IMR-90 (cell line): ENCODE data around the gene PLCB2. TPM values are rescaled to one million over a fixed set of nuclear protein-coding genes. Genes with fewer than 3 reads are reported as not detected.

Source experiments
- ATAC-seq: fragments of 200-7000 bp; cut with Tn5 transposase; 2 replicates; pipeline ENCODE4 v1.9.1; 2020; ENCODE audit warnings: low read depth, mild to moderate bottlenecking, moderate library complexity
- BruUV-seq: library from RNA; stranded (reverse); fragments of 400-500 nt; replicated peaks from 2 replicates; lab custom pipeline; 2021; lab: Mats Ljungman, UMichigan
- CTCF ChIA-PET: fragments of 300-600 bp; formaldehyde crosslinking; extraction: SDS; loops from one replicate; lab custom pipeline; 2021; ENCODE audit warnings: antibody characterized with exemption; lab: Yijun Ruan, JAX
- POLR2A ChIA-PET: fragments of 300-600 bp; sonication (Branson Sonifier 250); formaldehyde crosslinking; loops from one replicate; lab custom pipeline; 2022; ENCODE audit warnings: antibody characterized with exemption; ENCODE audit not compliant: unreplicated experiment; lab: Charles Lee
- DNase-seq: peaks from one replicate; pipeline ENCODE4 v3.0.0; 2013
- H2AFZ ChIP-seq: replicated peaks from 2 replicates; pipeline ENCODE3; 2013; ENCODE audit warnings: low read length, mild to moderate bottlenecking; ENCODE audit not compliant: poor library complexity
- H2AK5ac ChIP-seq: 2 replicates; pipeline ENCODE4 v1.6.1; 2013; ENCODE audit warnings: low read depth, low read length, inconsistent platforms
- H2AK9ac ChIP-seq: replicated peaks from 2 replicates; pipeline ENCODE3; 2013; ENCODE audit warnings: mild to moderate bottlenecking, low read depth, low read length, moderate library complexity; ENCODE audit not compliant: poor library complexity
- H2BK120ac ChIP-seq: 2 replicates; pipeline ENCODE4 v1.6.1; 2013; ENCODE audit warnings: low read depth, low read length, inconsistent platforms
- H2BK15ac ChIP-seq: 3 replicates; pipeline ENCODE4 v1.6.1; 2013; ENCODE audit warnings: low read depth, low read length, inconsistent platforms
- H2BK20ac ChIP-seq: 2 replicates; pipeline ENCODE4 v1.6.1; 2013; ENCODE audit warnings: low read depth, mild to moderate bottlenecking, inconsistent platforms, low read length, moderate library complexity
- H2BK5ac ChIP-seq: 2 replicates; pipeline ENCODE4 v1.6.1; 2013; ENCODE audit warnings: mild to moderate bottlenecking, low read depth, low read length, inconsistent platforms; ENCODE audit not compliant: poor library complexity, severe bottlenecking
- H3K14ac ChIP-seq: replicated peaks from 2 replicates; pipeline ENCODE4 v1.6.1; 2013; ENCODE audit warnings: low read depth, low read length, inconsistent platforms
- H3K18ac ChIP-seq: 2 replicates; pipeline ENCODE4 v1.6.1; 2013; ENCODE audit warnings: low read depth, low read length, control low read depth
- H3K23ac ChIP-seq: 2 replicates; pipeline ENCODE4 v1.6.1; 2013; ENCODE audit warnings: low read depth, low read length, inconsistent platforms
- H3K27ac ChIP-seq: 2 replicates; pipeline ENCODE4 v1.5.1; 2013; ENCODE audit warnings: mild to moderate bottlenecking, control low read depth, low read length; ENCODE audit not compliant: insufficient read depth
- H3K27me3 ChIP-seq: 2 replicates; pipeline ENCODE4 v1.6.1; 2013; ENCODE audit warnings: low read length; ENCODE audit not compliant: control insufficient read depth, insufficient read depth
- H3K36me3 ChIP-seq: 2 replicates; pipeline ENCODE4 v1.6.1; 2013; ENCODE audit warnings: low read length, mixed read lengths; ENCODE audit not compliant: control insufficient read depth, insufficient read depth
- H3K4ac ChIP-seq: 2 replicates; pipeline ENCODE4 v1.6.1; 2013; ENCODE audit warnings: low read depth, low read length, inconsistent platforms
- H3K4me1 ChIP-seq: 2 replicates; pipeline ENCODE4 v1.6.1; 2013; ENCODE audit warnings: low read length, mixed read lengths; ENCODE audit not compliant: control insufficient read depth, insufficient read depth
- H3K4me2 ChIP-seq: 2 replicates; pipeline ENCODE4 v1.6.1; 2013; ENCODE audit warnings: low read depth, mild to moderate bottlenecking, control low read depth, low read length, moderate library complexity
- H3K4me3 ChIP-seq: 2 replicates; pipeline ENCODE4 v1.5.1; 2013; ENCODE audit warnings: low read depth, mild to moderate bottlenecking, control low read depth, low read length, moderate library complexity; ENCODE audit not compliant: insufficient read depth
- H3K56ac ChIP-seq: 2 replicates; pipeline ENCODE4 v1.6.1; 2013; ENCODE audit warnings: low read length, inconsistent platforms; ENCODE audit not compliant: insufficient read depth; ENCODE audit errors: extremely low read depth
- H3K79me1 ChIP-seq, 2 experiments: 2 replicates each; pipeline ENCODE4 v1.6.1; 2013; ENCODE audit warnings: low read length in 2 of 2, inconsistent platforms in 1 of 2, low read depth in 1 of 2
- H3K9ac ChIP-seq: 2 replicates; pipeline ENCODE4 v1.6.1; 2013; ENCODE audit warnings: low read depth, low read length, control low read depth
- H3K9me1 ChIP-seq: 2 replicates; pipeline ENCODE4 v1.6.1; 2013; ENCODE audit warnings: low read length, inconsistent platforms; ENCODE audit not compliant: insufficient read depth
- H3K9me3 ChIP-seq: 2 replicates; pipeline ENCODE4 v1.6.1; 2013; ENCODE audit warnings: low read length; ENCODE audit not compliant: control insufficient read depth, insufficient read depth
- H4K20me1 ChIP-seq: 2 replicates; pipeline ENCODE4 v1.6.1; 2013; ENCODE audit warnings: low read length, inconsistent platforms; ENCODE audit not compliant: insufficient read depth
- H4K5ac ChIP-seq: 2 replicates; pipeline ENCODE4 v1.6.1; 2013; ENCODE audit warnings: mild to moderate bottlenecking, low read depth, low read length, control low read depth
- H4K8ac ChIP-seq, 2 experiments: 2 replicates each; pipeline ENCODE4 v1.6.1; 2013; ENCODE audit warnings: low read depth in 2 of 2, low read length in 2 of 2, control low read depth in 1 of 2, inconsistent platforms in 1 of 2
- H4K91ac ChIP-seq: 2 replicates; pipeline ENCODE4 v1.6.1; 2013; ENCODE audit warnings: low read depth, low read length, inconsistent platforms; ENCODE audit not compliant: insufficient read depth
- BHLHE40 ChIP-seq: fragments of 150-350 bp; IDR thresholded peaks from 2 replicates; pipeline ENCODE4 v1.6.1; 2016; ENCODE audit warnings: mild to moderate bottlenecking, low read depth, low read length
- CEBPB ChIP-seq: IDR thresholded peaks from 2 replicates; pipeline ENCODE4 v1.6.1; 2012; ENCODE audit warnings: low read depth, low read length, improper control_type of control experiment
- CHD1 ChIP-seq: IDR thresholded peaks from 2 replicates; pipeline ENCODE4 v1.6.1; 2012; ENCODE audit warnings: low read depth, low read length, improper control_type of control experiment
- FOS ChIP-seq: fragments of 150-350 bp; IDR thresholded peaks from 2 replicates; pipeline ENCODE4 v1.6.1; 2016; ENCODE audit warnings: low read depth, low read length
- MAZ ChIP-seq: IDR thresholded peaks from 2 replicates; pipeline ENCODE4 v1.6.1; 2012; ENCODE audit warnings: low read depth, mild to moderate bottlenecking, low read length, improper control_type of control experiment, moderate library complexity, borderline replicate concordance
- MXI1 ChIP-seq: IDR thresholded peaks from 2 replicates; pipeline ENCODE4 v1.6.1; 2012; ENCODE audit warnings: low read depth, mild to moderate bottlenecking, low read length, moderate library complexity, borderline replicate concordance
- NFE2L2 ChIP-seq: fragments of 150-350 bp; IDR thresholded peaks from 2 replicates; pipeline ENCODE4 v1.6.1; 2016; ENCODE audit warnings: low read depth, mild to moderate bottlenecking, low read length
- POLR2A ChIP-seq: IDR thresholded peaks from 2 replicates; pipeline ENCODE4 v1.6.1; 2012; ENCODE audit warnings: mild to moderate bottlenecking, low read depth, low read length
- RCOR1 ChIP-seq: IDR thresholded peaks from 2 replicates; pipeline ENCODE4 v1.6.1; 2012; ENCODE audit warnings: mild to moderate bottlenecking, low read length, improper control_type of control experiment; ENCODE audit not compliant: insufficient replicate concordance
- RFX5 ChIP-seq: IDR thresholded peaks from 2 replicates; pipeline ENCODE4 v1.8.0; 2012; ENCODE audit warnings: low read depth, mild to moderate bottlenecking, low read length, moderate library complexity
- SMC3 ChIP-seq: fragments of 150-350 bp; IDR thresholded peaks from 2 replicates; pipeline ENCODE4 v1.6.1; 2016; ENCODE audit warnings: low read depth, mild to moderate bottlenecking, antibody characterized with exemption, low read length, moderate library complexity
- WGBS, 2 experiments: methylation state at CpG; one replicate each; pipeline versions ENCODE4 v1.1.5 to v1.1.7; 2013; ENCODE audit warnings: missing lambda C conversion rate in 2 of 2; ENCODE audit not compliant: insufficient read length in 1 of 2; ENCODE audit errors: extremely low coverage in 2 of 2; 5-methylcytosine and 5-hydroxymethylcytosine counted together
- dilution Hi-C: fragments of 300-500 bp; cut with HindIII; formaldehyde crosslinking; loops from one replicate; pipeline ENCODE4 v1.14.3; 2018; ENCODE audit warnings: low sequenced_read_pairs; ENCODE audit not compliant: unreplicated experiment
- in situ Hi-C: fragments of 300-500 bp; cut with MboI; formaldehyde crosslinking; loops from 3 replicates; pipeline ENCODE4 v1.14.3; 2019; ENCODE audit warnings: low sequenced_read_pairs, inconsistent platforms, mixed read lengths
- intact Hi-C: fragments of 100-400 bp; cut with micrococcal nuclease; formaldehyde crosslinking; loops from 2 replicates; pipeline ENCODE4 v1.10.0; 2022
- polyA plus RNA-seq, 3 experiments: library from polyadenylated mRNA; depleted of rRNA; stranded (reverse); fragments of >200 nt; gene quantifications; 2 replicates each; pipeline ENCODE4 v1.2.3, GENCODE V29; 2012; ENCODE audit warnings: low replicate concordance in 1 of 3
- total RNA-seq: library from RNA; depleted of rRNA; stranded (reverse); fragments of >200 nt; gene quantifications from 2 replicates; pipeline ENCODE4 v1.2.3, GENCODE V29; 2012
- TF ChIP-seq, protein P1 (sequence below): fragments of 150-350 bp; IDR thresholded peaks from 2 replicates; pipeline ENCODE4 v1.6.1; 2016; ENCODE audit warnings: low read depth, mild to moderate bottlenecking, low read length, moderate library complexity, borderline replicate concordance
- TF ChIP-seq, protein P2 (sequence below): fragments of 150-350 bp; IDR thresholded peaks from 2 replicates; pipeline ENCODE4 v1.6.1; 2017; ENCODE audit warnings: mild to moderate bottlenecking, antibody characterized with exemption, low read length, low read depth
- TF ChIP-seq, protein P3 (sequence below): conservative IDR thresholded peaks from 2 replicates; pipeline ENCODE4 v1.5.1; 2012; ENCODE audit warnings: mild to moderate bottlenecking, low read depth, low read length, improper control_type of control experiment

Gene PLCB2
- total and polyA plus RNA-seq, 2 of the 4 experiments (the other 2 are of a cell fraction) = 0.18 to 1.4 TPM

GRCh38 chr15:40343512-40343911, 35.8 kb upstream of the PLCB2 start:
- Histone ChIP-seq H2BK120ac (peak overlapping the region; percentile 94), H3K27ac (peak overlapping the region; percentile 85), H3K14ac (peak overlapping the region; percentile 92), H2AK9ac (peak overlapping the region; percentile 80), H3K56ac (peak overlapping the region; percentile 76), H4K20me1 (no peaks in the 10 kb centered on the region), H2BK5ac (peak overlapping the region; percentile 96), H3K4me3 (no peak overlapping the region), H3K9me3 (no peaks in the 10 kb centered on the region), H3K36me3 (peaks cover 2% of the 10 kb centered on the region; the same call in 1 of the 2 replicates), H3K18ac (peak overlapping the region; percentile 76), H4K8ac (peak overlapping the region; percentile 67 to 86), H4K5ac (peak overlapping the region; percentile 83), H3K4me1 (peaks cover 35% of the 10 kb centered on the region), H2AK5ac (peak overlapping the region; percentile 95), H4K91ac (peak overlapping the region; percentile 97), H3K23ac (peak overlapping the region; percentile 90), H3K79me1 (peaks cover 14 to 24% of the 10 kb centered on the region in 2 experiments; a peak in 3 of 4 replicates), H2BK20ac (peak overlapping the region; percentile 92), H2AFZ (peak overlapping the region; percentile 89), H3K9me1 (peaks cover 18% of the 10 kb centered on the region), H3K4ac (peak overlapping the region; percentile 98), H3K4me2 (no peak overlapping the region; the same call in 1 of the 2 replicates), H2BK15ac (peak overlapping the region; percentile 89), H3K27me3 (no peaks in the 10 kb centered on the region), H3K9ac (peak overlapping the region; percentile 11; the same call in 1 of the 2 replicates)
- CTCF ChIA-PET = interaction anchor here (2.8 kb wide), 1 partner anchor 12 kb away, joined by 15 read pairs; no protein-coding TSS in a partner anchor
- BruUV-seq = no TSS peak
- dilution Hi-C loops (no loop called here), in situ Hi-C loops (no loop called here), intact Hi-C loops (no loop called here)
- 24% methylated on average over 5 of the region's 10 CpGs; no CpG with 5 or more reads in 1 of the 2 experiments for WGBS, 2 experiments
- POLR2A ChIA-PET = interaction anchor here (0.6 kb wide), 1 partner anchor 13 kb away, joined by 5 read pairs; no protein-coding TSS in a partner anchor
- ATAC-seq = peak; percentile 32
- TF ChIP-seq RFX5 (peak; percentile 97), SMC3 (no peak), CHD1 (no peak; the same call in 1 of the 2 replicates), POLR2A (peak; percentile 92), MAZ (peak; percentile 69; the same call in 1 of the 2 replicates), RCOR1 (no peak), NFE2L2 (peak; percentile 37; the same call in 1 of the 2 replicates), CEBPB (no peak), FOS (peak; percentile 84), BHLHE40 (0 out of 2 replicates have a peak, but pooled peaks have one; percentile 33), MXI1 (no peak)
- TF ChIP-seq, protein P1, sequence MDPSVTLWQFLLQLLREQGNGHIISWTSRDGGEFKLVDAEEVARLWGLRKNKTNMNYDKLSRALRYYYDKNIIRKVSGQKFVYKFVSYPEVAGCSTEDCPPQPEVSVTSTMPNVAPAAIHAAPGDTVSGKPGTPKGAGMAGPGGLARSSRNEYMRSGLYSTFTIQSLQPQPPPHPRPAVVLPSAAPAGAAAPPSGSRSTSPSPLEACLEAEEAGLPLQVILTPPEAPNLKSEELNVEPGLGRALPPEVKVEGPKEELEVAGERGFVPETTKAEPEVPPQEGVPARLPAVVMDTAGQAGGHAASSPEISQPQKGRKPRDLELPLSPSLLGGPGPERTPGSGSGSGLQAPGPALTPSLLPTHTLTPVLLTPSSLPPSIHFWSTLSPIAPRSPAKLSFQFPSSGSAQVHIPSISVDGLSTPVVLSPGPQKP = no peak
- TF ChIP-seq, protein P2, sequence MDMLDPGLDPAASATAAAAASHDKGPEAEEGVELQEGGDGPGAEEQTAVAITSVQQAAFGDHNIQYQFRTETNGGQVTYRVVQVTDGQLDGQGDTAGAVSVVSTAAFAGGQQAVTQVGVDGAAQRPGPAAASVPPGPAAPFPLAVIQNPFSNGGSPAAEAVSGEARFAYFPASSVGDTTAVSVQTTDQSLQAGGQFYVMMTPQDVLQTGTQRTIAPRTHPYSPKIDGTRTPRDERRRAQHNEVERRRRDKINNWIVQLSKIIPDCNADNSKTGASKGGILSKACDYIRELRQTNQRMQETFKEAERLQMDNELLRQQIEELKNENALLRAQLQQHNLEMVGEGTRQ = no peak
- TF ChIP-seq, protein P3, sequence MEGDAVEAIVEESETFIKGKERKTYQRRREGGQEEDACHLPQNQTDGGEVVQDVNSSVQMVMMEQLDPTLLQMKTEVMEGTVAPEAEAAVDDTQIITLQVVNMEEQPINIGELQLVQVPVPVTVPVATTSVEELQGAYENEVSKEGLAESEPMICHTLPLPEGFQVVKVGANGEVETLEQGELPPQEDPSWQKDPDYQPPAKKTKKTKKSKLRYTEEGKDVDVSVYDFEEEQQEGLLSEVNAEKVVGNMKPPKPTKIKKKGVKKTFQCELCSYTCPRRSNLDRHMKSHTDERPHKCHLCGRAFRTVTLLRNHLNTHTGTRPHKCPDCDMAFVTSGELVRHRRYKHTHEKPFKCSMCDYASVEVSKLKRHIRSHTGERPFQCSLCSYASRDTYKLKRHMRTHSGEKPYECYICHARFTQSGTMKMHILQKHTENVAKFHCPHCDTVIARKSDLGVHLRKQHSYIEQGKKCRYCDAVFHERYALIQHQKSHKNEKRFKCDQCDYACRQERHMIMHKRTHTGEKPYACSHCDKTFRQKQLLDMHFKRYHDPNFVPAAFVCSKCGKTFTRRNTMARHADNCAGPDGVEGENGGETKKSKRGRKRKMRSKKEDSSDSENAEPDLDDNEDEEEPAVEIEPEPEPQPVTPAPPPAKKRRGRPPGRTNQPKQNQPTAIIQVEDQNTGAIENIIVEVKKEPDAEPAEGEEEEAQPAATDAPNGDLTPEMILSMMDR = 0 out of 2 replicates have a peak, but pooled peaks have one; percentile 4
- peak; percentile 98 for DNase-seq
